ENCODE data around the gene NKAIN2. TPM values are rescaled to one million over a fixed set of nuclear protein-coding genes. Genes with fewer than 3 reads are reported as not detected.

NKAIN2 gene
- polyA plus RNA-seq, 1 of the 3 experiments (the other 2 are of a cell fraction), result not detected

GRCh38 chr6:123841067-123841896 lies 37.6 kb downstream of the NKAIN2 start:
- H3K9me3 ChIP-seq, result no peaks in the 10 kb centered on the region
- H3K36me3 ChIP-seq (replicated peaks in 1 of 2; ENCODE audit: control insufficient read depth in 1 of 2, insufficient read depth in 2 of 2, low read length in 1 of 2), result no peaks in the 10 kb centered on the region
- H3K4me2 ChIP-seq, result no peak overlapping the region
- H3K79me2 ChIP-seq (ENCODE audit: insufficient read depth), result no peaks in the 10 kb centered on the region
- H4K20me1 ChIP-seq (ENCODE audit: insufficient read depth), result no peaks in the 10 kb centered on the region
- no peak overlapping the region for H3K27ac ChIP-seq (ENCODE audit: low read depth in 2 of 2, low read length in 1 of 2)
- H3K9me2 ChIP-seq, result no peaks in the 10 kb centered on the region
- no peaks in the 10 kb centered on the region; the same call in 1 of the 2 replicates for H3K27me3 ChIP-seq (ENCODE audit: insufficient read depth)
- no peaks in the 10 kb centered on the region for H3F3A ChIP-seq (replicated peaks; ENCODE audit: insufficient read depth)
- no peaks in the 10 kb centered on the region for H3K4me1 ChIP-seq (ENCODE audit: control insufficient read depth in 1 of 2, insufficient read depth in 2 of 2, low read depth in 1 of 2, low read length in 1 of 2)
- ChIA-PET POLR2A (no interaction called here), CTCF (no interaction called here)
- H3K9ac ChIP-seq, result no peak overlapping the region
- H3K4me3 ChIP-seq (ENCODE audit: low read depth in 2 of 2, low read length in 1 of 2), result no peak overlapping the region
- TF ChIP-seq EP300 (IDR thresholded peaks at IDR 0.05; ENCODE audit: borderline replicate concordance in 1 of 2, low read depth in 1 of 2, low read length in 1 of 2), result no peak
- TF ChIP-seq CTCF (IDR thresholded peaks at IDR 0.05), result no peak
- TF ChIP-seq TEAD4 (IDR thresholded peaks at IDR 0.05; ENCODE audit: borderline replicate concordance, insufficient read depth), result no peak
- no peak for TF ChIP-seq USF1 (IDR thresholded peaks at IDR 0.05; ENCODE audit: borderline replicate concordance, low read depth)
- no peak for TF ChIP-seq RAD21 (IDR thresholded peaks at IDR 0.05; ENCODE audit: low read length)
- TF ChIP-seq ZBTB33 (IDR thresholded peaks at IDR 0.05; ENCODE audit: borderline replicate concordance, low read depth), result no peak
- TF ChIP-seq MAX (IDR thresholded peaks at IDR 0.05; ENCODE audit: low read depth), result no peak
- no peak for TF ChIP-seq NRF1 (IDR thresholded peaks at IDR 0.05; ENCODE audit: low read depth, low read length)
- no peak for TF ChIP-seq REST (IDR thresholded peaks at IDR 0.05; ENCODE audit: low read depth, low read length)
- TF ChIP-seq RCOR1 (IDR thresholded peaks at IDR 0.05; ENCODE audit: low read length), result no peak
- no peak for TF ChIP-seq GATA2 (CRISPR knock-in tag; IDR thresholded peaks at IDR 0.05)
- no peak for TF ChIP-seq FOXJ3 (CRISPR knock-in tag; IDR thresholded peaks at IDR 0.05)
- TF ChIP-seq EZH2phosphoT487 (IDR thresholded peaks at IDR 0.05; ENCODE audit: borderline replicate concordance, low read depth), result no peak
- no peak for TF ChIP-seq RFX5 (IDR thresholded peaks at IDR 0.05; ENCODE audit: low read length)
- no peak for TF ChIP-seq TAF1 (IDR thresholded peaks at IDR 0.05; ENCODE audit: borderline replicate concordance, low read depth, low read length)
- no peak for TF ChIP-seq IRF3 (IDR thresholded peaks at IDR 0.05; ENCODE audit: low read depth, low read length)
- no peak overlapping the region for H2AFZ ChIP-seq (ENCODE audit: low read depth)
- 2% methylated on average over 6 of the region's 6 CpGs for WGBS (ENCODE audit: low lambda C conversion rate)
- no peak for DNase-seq

All from SK-N-SH (cell line).